Sigmoid colon (tissue), 4 donors: Measurements from ENCODE around the gene CFAP20DC.

Source experiments
- EP300 ChIP-seq, 4 donors: sonication (generic); formaldehyde crosslinking; IDR thresholded peaks; one replicate each; pipeline ENCODE4 v1.6.1; 2017; ENCODE audit warnings: antibody characterized with exemption in 4 of 4
- POLR2A ChIP-seq, 2 donors: fragments of 450-650 bp; IDR thresholded peaks; one replicate each; pipeline ENCODE4 v1.6.1; 2016; ENCODE audit warnings: antibody characterized with exemption in 2 of 2, mild to moderate bottlenecking in 2 of 2, moderate library complexity in 2 of 2
- POLR2AphosphoS5 ChIP-seq, 4 donors: sonication (generic); formaldehyde crosslinking; IDR thresholded peaks; one replicate each; pipeline ENCODE4 v1.6.1; 2017; ENCODE audit warnings: antibody characterized with exemption in 4 of 4
- TF ChIP-seq, protein P1 (sequence below), 4 experiments: fragments of 450-650 bp in 3 of 4; fragments of 200-600 bp in 1 of 4; IDR thresholded peaks; one replicate each; pipeline ENCODE4 v1.5.1; 2016 to 2019; ENCODE audit warnings: antibody characterized with exemption in 4 of 4, mild to moderate bottlenecking in 3 of 4, moderate library complexity in 2 of 4

GRCh38 chr3:58924578-58924977 is 125.2 kb downstream of the CFAP20DC start:
- TF ChIP-seq, protein P1, sequence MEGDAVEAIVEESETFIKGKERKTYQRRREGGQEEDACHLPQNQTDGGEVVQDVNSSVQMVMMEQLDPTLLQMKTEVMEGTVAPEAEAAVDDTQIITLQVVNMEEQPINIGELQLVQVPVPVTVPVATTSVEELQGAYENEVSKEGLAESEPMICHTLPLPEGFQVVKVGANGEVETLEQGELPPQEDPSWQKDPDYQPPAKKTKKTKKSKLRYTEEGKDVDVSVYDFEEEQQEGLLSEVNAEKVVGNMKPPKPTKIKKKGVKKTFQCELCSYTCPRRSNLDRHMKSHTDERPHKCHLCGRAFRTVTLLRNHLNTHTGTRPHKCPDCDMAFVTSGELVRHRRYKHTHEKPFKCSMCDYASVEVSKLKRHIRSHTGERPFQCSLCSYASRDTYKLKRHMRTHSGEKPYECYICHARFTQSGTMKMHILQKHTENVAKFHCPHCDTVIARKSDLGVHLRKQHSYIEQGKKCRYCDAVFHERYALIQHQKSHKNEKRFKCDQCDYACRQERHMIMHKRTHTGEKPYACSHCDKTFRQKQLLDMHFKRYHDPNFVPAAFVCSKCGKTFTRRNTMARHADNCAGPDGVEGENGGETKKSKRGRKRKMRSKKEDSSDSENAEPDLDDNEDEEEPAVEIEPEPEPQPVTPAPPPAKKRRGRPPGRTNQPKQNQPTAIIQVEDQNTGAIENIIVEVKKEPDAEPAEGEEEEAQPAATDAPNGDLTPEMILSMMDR (IDR thresholded peaks at IDR 0.05), result no peak
- TF ChIP-seq POLR2A (IDR thresholded peaks at IDR 0.05) (no peak), POLR2AphosphoS5 (IDR thresholded peaks at IDR 0.05) (no peak), EP300 (IDR thresholded peaks at IDR 0.05) (no peak)
